ENCODE data around the gene ACVR1.
A peak's percentile ranks its signal among the peaks of the same experiment; 100 is the strongest.

The ACVR1 gene

DNA sequence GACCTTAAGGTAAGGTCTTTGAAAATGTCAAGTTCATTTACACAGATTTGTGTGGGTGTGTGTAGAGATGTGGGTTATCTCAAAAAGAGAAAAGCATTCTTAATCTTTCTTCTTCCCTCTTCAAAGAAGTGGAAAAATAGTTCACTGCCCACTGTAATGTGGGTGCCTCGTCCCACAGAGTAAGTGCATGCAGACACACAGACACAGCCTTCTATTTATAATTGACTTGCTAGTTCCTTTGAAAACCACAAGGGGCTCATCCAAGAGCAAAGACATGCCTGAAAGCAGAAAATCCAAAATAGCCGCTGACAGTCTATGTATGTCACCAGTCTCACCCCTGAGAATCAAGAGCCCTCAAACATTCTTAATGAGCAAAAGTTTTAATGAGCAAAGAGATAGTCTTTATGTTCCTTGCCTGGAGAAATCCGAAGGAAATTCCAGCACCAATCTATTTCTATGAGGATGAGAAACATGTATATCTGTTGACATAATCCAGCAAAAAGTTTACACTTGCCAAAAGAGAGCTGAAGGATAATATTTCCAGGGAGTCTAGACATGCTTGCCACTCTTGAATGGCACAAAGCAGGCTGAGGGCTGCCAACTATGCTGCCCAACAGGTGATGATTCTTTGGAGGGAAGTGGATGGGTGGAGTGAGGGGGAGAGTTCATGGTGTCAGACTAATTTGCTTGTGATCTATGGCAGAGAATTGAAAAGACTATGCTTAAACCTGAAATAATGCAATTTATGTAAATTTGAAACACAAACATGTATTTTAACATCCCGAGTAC, 93.9 kb downstream of the ACVR1 start:
- no peak for DNase-seq (ENCODE audit: low spot score)
- TF ChIP-seq, protein P1, sequence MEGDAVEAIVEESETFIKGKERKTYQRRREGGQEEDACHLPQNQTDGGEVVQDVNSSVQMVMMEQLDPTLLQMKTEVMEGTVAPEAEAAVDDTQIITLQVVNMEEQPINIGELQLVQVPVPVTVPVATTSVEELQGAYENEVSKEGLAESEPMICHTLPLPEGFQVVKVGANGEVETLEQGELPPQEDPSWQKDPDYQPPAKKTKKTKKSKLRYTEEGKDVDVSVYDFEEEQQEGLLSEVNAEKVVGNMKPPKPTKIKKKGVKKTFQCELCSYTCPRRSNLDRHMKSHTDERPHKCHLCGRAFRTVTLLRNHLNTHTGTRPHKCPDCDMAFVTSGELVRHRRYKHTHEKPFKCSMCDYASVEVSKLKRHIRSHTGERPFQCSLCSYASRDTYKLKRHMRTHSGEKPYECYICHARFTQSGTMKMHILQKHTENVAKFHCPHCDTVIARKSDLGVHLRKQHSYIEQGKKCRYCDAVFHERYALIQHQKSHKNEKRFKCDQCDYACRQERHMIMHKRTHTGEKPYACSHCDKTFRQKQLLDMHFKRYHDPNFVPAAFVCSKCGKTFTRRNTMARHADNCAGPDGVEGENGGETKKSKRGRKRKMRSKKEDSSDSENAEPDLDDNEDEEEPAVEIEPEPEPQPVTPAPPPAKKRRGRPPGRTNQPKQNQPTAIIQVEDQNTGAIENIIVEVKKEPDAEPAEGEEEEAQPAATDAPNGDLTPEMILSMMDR (IDR thresholded peaks at IDR 0.05; ENCODE audit: extremely low read depth, missing control alignments): no peak

DNA sequence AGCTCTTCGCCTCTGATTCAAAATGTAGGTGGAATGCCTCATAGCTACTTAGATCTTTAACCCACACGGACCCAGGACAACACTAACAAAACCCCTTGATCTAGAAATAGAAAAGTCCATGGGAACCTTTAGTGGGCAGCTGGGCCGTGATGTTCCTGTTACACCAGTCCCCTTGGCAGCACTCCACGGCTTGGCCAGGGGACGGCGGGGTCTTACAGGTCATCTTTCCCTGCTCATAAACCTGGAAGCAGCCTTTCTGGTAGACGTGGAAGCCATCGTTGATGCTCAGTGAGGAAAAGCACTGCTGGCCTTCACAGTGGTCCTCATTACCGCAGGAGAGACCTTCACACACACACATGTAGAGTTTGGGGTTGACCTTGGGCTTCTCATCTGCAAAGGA, 95.9 kb downstream of the ACVR1 start:
- no peak for DNase-seq (ENCODE audit: low spot score)
- TF ChIP-seq, protein P1 (IDR thresholded peaks at IDR 0.05; ENCODE audit: extremely low read depth, missing control alignments): no peak

DNA sequence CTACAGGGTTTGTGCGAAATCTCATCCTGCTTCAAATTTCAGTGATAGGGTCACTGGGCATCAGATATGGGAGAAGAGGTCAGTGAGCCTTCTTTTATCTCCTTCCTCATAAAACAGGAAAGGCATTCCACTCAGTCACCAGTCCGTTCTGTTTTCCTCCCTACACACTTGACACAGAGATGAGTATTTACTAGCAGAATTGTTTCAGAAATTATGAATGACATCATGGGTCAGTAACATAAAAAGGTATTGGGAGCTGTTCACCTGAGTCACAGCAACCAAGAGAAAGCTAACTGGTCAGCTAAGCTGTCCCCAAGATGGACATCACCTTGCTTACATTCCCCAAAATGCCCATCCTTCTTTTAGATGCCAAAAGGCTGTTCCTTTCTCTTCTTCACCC, 96.3 kb downstream of the ACVR1 start:
- TF ChIP-seq, protein P1 (IDR thresholded peaks at IDR 0.05; ENCODE audit: extremely low read depth, missing control alignments): no peak
- no peak for DNase-seq (ENCODE audit: low spot score)

DNA sequence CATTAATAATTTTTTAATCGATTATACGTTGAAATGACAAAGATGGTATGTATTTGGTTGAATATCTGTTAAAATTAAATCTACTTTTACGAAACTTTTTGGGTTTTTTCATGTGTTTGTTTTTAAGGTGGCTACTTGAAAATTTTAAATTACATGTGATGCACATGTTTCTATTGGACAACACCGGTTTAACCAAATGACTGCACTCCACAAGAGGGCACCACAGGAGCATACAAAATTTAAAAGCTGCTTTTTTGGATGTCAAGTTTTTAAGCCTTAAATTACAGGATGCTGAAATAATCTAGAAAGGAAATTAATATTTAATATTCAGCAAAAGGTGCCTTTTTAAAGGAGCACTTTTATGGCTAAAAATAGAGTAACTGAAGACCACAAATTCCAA, 98.7 kb downstream of the ACVR1 start:
- DNase-seq (ENCODE audit: low spot score): peak; percentile 19
- TF ChIP-seq, protein P1 (IDR thresholded peaks at IDR 0.05; ENCODE audit: extremely low read depth, missing control alignments): peak; percentile 7

DNA sequence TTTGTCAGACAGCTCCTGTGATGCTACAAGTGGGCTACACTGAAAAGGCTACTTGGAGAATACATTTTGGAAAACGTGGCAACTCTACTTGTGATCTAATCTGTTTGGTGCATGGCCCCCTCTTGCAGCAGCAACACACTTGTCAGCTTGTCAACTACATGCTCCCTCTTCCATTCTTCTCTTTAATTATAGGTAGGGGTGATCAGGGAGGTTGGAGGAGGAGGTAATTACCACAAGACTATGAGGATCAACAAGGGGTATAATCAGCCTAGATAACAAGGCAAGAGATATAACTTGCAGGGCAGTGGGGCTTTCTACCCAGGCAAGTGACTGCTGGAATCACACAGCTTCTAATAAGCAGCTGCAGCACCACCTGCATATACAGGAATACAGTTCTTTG, 104.9 kb downstream of the ACVR1 start:
- DNase-seq (ENCODE audit: low spot score): no peak
- TF ChIP-seq, protein P1 (IDR thresholded peaks at IDR 0.05; ENCODE audit: extremely low read depth, missing control alignments): no peak

DNA sequence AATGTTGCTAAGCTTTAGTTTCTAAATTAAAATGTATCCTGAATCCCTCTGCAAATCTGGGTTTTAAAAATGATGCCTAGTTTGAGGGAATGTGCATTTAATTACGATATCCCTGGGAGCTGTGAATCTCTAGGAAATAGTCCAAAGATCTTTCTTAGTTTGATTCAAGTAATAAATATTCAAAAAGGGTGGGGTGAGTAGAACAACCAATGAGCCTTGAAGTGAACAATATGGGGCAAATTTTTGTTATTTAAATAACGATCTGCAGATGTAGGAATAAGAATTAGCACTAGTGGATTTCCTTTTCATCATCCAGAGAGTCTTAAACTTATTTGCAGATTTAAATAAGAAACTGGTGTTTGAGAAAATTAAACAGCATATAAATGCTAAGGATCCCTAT, 106.3 kb downstream of the ACVR1 start:
- TF ChIP-seq, protein P1 (IDR thresholded peaks at IDR 0.05; ENCODE audit: extremely low read depth, missing control alignments): no peak
- no peak for DNase-seq (ENCODE audit: low spot score)

DNA sequence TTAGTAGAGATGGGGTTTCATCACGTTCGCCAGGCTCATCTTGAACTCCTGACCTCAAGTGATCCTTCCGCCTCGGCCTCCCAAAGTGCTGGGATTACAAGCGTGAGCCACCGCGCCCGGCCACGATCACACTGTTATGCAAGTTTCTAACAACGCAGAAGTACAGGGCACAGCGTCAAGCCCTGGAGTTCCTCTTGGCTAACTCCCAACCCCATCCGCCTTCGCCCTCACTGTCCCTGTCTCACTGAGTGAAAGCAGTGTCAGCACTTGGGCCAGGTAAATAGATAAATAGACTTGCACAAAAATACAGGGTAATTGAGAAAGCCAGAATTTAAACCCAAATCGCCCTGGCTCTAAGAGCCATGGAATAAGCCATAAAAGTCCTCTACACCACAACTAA, 111.7 kb downstream of the ACVR1 start:
- TF ChIP-seq, protein P1 (IDR thresholded peaks at IDR 0.05; ENCODE audit: extremely low read depth, missing control alignments): no peak
- no peak for DNase-seq (ENCODE audit: low spot score)
